ENCODE measurements around the gene HIPK4. TPM values are rescaled to one million over a fixed set of nuclear protein-coding genes. Genes with fewer than 3 reads are reported as not detected.
"Not testable (repeated sequence)": the region's sequence is repeated elsewhere in the genome, so short reads cannot be mapped to it uniquely, and the experiment has no call there.

Gene HIPK4
- total and polyA plus RNA-seq, 2 experiments from 2014 or later = 0.21 to 0.52 TPM

- TF ChIP-seq ZNF462 (CRISPR knock-in tag; IDR thresholded peaks at IDR 0.05) = no peak
Observed at GRCh38 chr19:40335101-40335500, 54.9 kb downstream of the HIPK4 start (continued).

DNA sequence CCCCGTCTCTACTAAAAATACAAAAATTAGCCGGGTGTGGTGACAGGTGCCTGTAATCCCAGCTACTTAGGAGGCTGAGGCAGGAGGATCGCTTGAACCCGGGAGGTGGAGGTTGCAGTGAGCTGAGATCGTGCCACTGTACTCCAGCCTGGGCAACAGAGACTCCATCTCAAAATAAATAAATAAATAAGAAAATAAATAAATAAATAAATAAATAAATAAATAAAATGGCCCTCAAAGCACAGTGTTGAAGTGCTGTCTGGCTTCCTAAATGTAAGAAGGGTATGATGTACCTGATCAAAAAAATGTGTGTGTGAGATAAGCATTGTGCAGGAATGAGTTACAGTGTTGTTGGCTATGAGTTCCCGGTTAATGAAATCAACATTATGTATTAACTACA, 56.9 kb downstream of the HIPK4 start:
- not testable (repeated sequence) for H3K27ac Mint-ChIP-seq; H3K4me3 ChIP-seq; H3K27ac ChIP-seq (ENCODE audit: low read depth); ATAC-seq; DNase-seq (ENCODE audit: low spot score); H3K27me3 Mint-ChIP-seq (ENCODE audit: insufficient read depth, low read depth, poor library complexity); H3K4me2 ChIP-seq; H3K4me1 Mint-ChIP-seq; H4K20me1 ChIP-seq (replicated peaks; ENCODE audit: insufficient read depth); H2AFZ ChIP-seq; H3K4me3 Mint-ChIP-seq; H3K9me3 Mint-ChIP-seq; H3K79me2 ChIP-seq (replicated peaks; ENCODE audit: insufficient read depth); H3K36me3 ChIP-seq (ENCODE audit: insufficient read depth); H3K9me2 ChIP-seq (ENCODE audit: insufficient read depth); H3K4me1 ChIP-seq (ENCODE audit: insufficient read depth); H3K27me3 ChIP-seq (ENCODE audit: insufficient read depth); H3F3A ChIP-seq (replicated peaks; ENCODE audit: low read depth)
- peaks cover 40% of the 10 kb centered on the region for H3K36me3 Mint-ChIP-seq (ENCODE audit: low read depth)

- peaks cover 43% of the 10 kb centered on the region for H3K36me3 Mint-ChIP-seq (ENCODE audit: low read depth)
- ATAC-seq (no peak), DNase-seq (ENCODE audit: low spot score) (no peak)
- 0 out of 2 replicates have a peak, but pooled peaks cover 3% of the 10 kb centered on the region for H3F3A ChIP-seq (replicated peaks; ENCODE audit: low read depth)
- H3K36me3 ChIP-seq (ENCODE audit: insufficient read depth) = no peaks in the 10 kb centered on the region; the same call in 1 of the 2 replicates
- H3K4me1 Mint-ChIP-seq = peaks cover 5% of the 10 kb centered on the region; the same call in 1 of the 3 replicates
- no peak overlapping the region for H3K27ac ChIP-seq (ENCODE audit: low read depth)
- no peak overlapping the region for H3K4me3 Mint-ChIP-seq
- no peak overlapping the region for H3K4me2 ChIP-seq
- H3K79me2 ChIP-seq (replicated peaks; ENCODE audit: insufficient read depth) = no peaks in the 10 kb centered on the region
- no peaks in the 10 kb centered on the region for H3K27me3 ChIP-seq (ENCODE audit: insufficient read depth)
- no peak overlapping the region for H2AFZ ChIP-seq
- H3K27me3 Mint-ChIP-seq (ENCODE audit: insufficient read depth, low read depth, poor library complexity) = peaks cover 2% of the 10 kb centered on the region
- no peaks in the 10 kb centered on the region for H3K4me1 ChIP-seq (ENCODE audit: insufficient read depth)
- no peaks in the 10 kb centered on the region for H3K9me3 Mint-ChIP-seq
- no peak overlapping the region for H3K27ac Mint-ChIP-seq
- no peaks in the 10 kb centered on the region for H3K9me2 ChIP-seq (ENCODE audit: insufficient read depth)
- H4K20me1 ChIP-seq (replicated peaks; ENCODE audit: insufficient read depth) = no peaks in the 10 kb centered on the region; the same call in 1 of the 2 replicates
- H3K4me3 ChIP-seq = no peak overlapping the region
- TF ChIP-seq CREB1 (CRISPR knock-in tag; IDR thresholded peaks at IDR 0.05; ENCODE audit: low read depth) (no peak), CTCF (conservative IDR thresholded peaks at IDR 0.05; ENCODE audit: low read depth in 2 of 2) (no peak), JUNB (IDR thresholded peaks at IDR 0.05; ENCODE audit: unreplicated experiment) (no peak), EZH2 (IDR thresholded peaks at IDR 0.05; ENCODE audit: low read depth, unreplicated experiment) (no peak), ZNF114 (CRISPR knock-in tag; IDR thresholded peaks at IDR 0.05) (no peak), ZNF331 (CRISPR knock-in tag; IDR thresholded peaks at IDR 0.05; ENCODE audit: low read depth) (no peak), POLR2AphosphoS5 (IDR thresholded peaks at IDR 0.05; ENCODE audit: low read depth) (no peak), EZH2phosphoT487 (IDR thresholded peaks at IDR 0.05; ENCODE audit: unreplicated experiment) (no peak)
- TF ChIP-seq, protein P1, sequence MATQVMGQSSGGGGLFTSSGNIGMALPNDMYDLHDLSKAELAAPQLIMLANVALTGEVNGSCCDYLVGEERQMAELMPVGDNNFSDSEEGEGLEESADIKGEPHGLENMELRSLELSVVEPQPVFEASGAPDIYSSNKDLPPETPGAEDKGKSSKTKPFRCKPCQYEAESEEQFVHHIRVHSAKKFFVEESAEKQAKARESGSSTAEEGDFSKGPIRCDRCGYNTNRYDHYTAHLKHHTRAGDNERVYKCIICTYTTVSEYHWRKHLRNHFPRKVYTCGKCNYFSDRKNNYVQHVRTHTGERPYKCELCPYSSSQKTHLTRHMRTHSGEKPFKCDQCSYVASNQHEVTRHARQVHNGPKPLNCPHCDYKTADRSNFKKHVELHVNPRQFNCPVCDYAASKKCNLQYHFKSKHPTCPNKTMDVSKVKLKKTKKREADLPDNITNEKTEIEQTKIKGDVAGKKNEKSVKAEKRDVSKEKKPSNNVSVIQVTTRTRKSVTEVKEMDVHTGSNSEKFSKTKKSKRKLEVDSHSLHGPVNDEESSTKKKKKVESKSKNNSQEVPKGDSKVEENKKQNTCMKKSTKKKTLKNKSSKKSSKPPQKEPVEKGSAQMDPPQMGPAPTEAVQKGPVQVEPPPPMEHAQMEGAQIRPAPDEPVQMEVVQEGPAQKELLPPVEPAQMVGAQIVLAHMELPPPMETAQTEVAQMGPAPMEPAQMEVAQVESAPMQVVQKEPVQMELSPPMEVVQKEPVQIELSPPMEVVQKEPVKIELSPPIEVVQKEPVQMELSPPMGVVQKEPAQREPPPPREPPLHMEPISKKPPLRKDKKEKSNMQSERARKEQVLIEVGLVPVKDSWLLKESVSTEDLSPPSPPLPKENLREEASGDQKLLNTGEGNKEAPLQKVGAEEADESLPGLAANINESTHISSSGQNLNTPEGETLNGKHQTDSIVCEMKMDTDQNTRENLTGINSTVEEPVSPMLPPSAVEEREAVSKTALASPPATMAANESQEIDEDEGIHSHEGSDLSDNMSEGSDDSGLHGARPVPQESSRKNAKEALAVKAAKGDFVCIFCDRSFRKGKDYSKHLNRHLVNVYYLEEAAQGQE (IDR thresholded peaks at IDR 0.05; ENCODE audit: unreplicated experiment) = no peak
Observed at GRCh38 chr19:40332669-40333068, 57.3 kb downstream of the HIPK4 start.
